GM18867 (cell line): ENCODE results near the gene DGKK.

ENCODE experiments used
- ATAC-seq: cut with Tn5 transposase; IDR thresholded peaks from one replicate; pipeline ENCODE4 v1.9.1; 2021; ENCODE audit warnings: mild to moderate bottlenecking, moderate library complexity; ENCODE audit not compliant: unreplicated experiment

The DGKK gene

GRCh38 chrX:50470103-50471031, at the start of gene DGKK:
TSS of gene DGKK (minus strand) at chrX:50470825. CDS start at chrX:50470678, 147 bp downstream.
- ATAC-seq = no peak

- ATAC-seq = no peak
These were observed 44.2 kb upstream of the DGKK start for GRCh38 chrX:50514811-50515210.

GRCh38 chrX:50497114-50497513, 26.5 kb upstream of the DGKK start:
- ATAC-seq = no peak

- no peak for ATAC-seq
These were observed 25.0 kb upstream of the DGKK start for GRCh38 chrX:50495616-50496015.

- ATAC-seq = no peak
These were observed 22.1 kb upstream of the DGKK start for GRCh38 chrX:50492720-50493119.

- ATAC-seq = no peak
These were observed 14.0 kb upstream of the DGKK start for GRCh38 chrX:50484662-50485061.

GRCh38 chrX:50483283-50483682, 12.7 kb upstream of the DGKK start:
- ATAC-seq = no peak

GRCh38 chrX:50475208-50475607, 4.6 kb upstream of the DGKK start:
- ATAC-seq = no peak

- no peak for ATAC-seq
These were observed 765 bp upstream of the DGKK start for GRCh38 chrX:50471390-50471789.

- no peak for ATAC-seq
These were observed 1.4 kb downstream of the DGKK start for GRCh38 chrX:50469206-50469605.

- no peak for ATAC-seq
These were observed 11.0 kb downstream of the DGKK start for GRCh38 chrX:50459615-50460014.

GRCh38 chrX:50458483-50458882, 12.1 kb downstream of the DGKK start:
- no peak for ATAC-seq

GRCh38 chrX:50456712-50457484, 13.7 kb downstream of the DGKK start:
- no peak for ATAC-seq

- no peak for ATAC-seq
These were observed 17.8 kb downstream of the DGKK start for GRCh38 chrX:50452782-50453181.

GRCh38 chrX:50450324-50450723, 20.3 kb downstream of the DGKK start:
- ATAC-seq = no peak

GRCh38 chrX:50448565-50448964, 22.1 kb downstream of the DGKK start:
- ATAC-seq = no peak

GRCh38 chrX:50447535-50447934, 23.1 kb downstream of the DGKK start:
- no peak for ATAC-seq

- no peak for ATAC-seq
These were observed 28.1 kb downstream of the DGKK start for GRCh38 chrX:50442426-50443116.

- ATAC-seq = no peak
These were observed 33.8 kb downstream of the DGKK start for GRCh38 chrX:50436797-50437196.

GRCh38 chrX:50432829-50433289, 37.8 kb downstream of the DGKK start:
- ATAC-seq = no peak

GRCh38 chrX:50431623-50432022, 39.0 kb downstream of the DGKK start:
- ATAC-seq = no peak
